WERI-Rb-1 (cell line): ENCODE measurements around the gene INAFM2.

Experiments used
- DNase-seq: peaks from one replicate; pipeline ENCODE4 v3.0.0-alpha.2; 2020
- H3K27ac ChIP-seq: fragments of 250-450 bp; sonication (Bioruptor Pico); 2 replicates; pipeline ENCODE4 v1.5.1; 2020; ENCODE audit warnings: mild to moderate bottlenecking, moderate library complexity
- H3K27me3 ChIP-seq: fragments of 250-450 bp; sonication (Bioruptor Pico); 2 replicates; pipeline ENCODE4 v1.5.1; 2021; ENCODE audit warnings: mild to moderate bottlenecking, low read depth, moderate library complexity; ENCODE audit not compliant: insufficient read depth, severe bottlenecking
- H3K36me3 ChIP-seq: fragments of 250-450 bp; sonication (Bioruptor Pico); 2 replicates; pipeline ENCODE4 v1.5.1; 2020; ENCODE audit warnings: mild to moderate bottlenecking, moderate library complexity
- H3K4me3 ChIP-seq: 2 replicates; pipeline ENCODE4 v1.5.1; 2011; ENCODE audit warnings: low read depth, mild to moderate bottlenecking, control low read depth, low read length
- H3K9me3 ChIP-seq: fragments of 250-450 bp; sonication (Bioruptor Pico); 2 replicates; pipeline ENCODE4 v1.5.1; 2021; ENCODE audit warnings: mild to moderate bottlenecking, moderate library complexity; ENCODE audit not compliant: severe bottlenecking
- TF ChIP-seq, protein P1 (sequence below): IDR thresholded peaks from 2 replicates; pipeline ENCODE4 v1.5.1; 2011; ENCODE audit warnings: low read depth, mild to moderate bottlenecking, control low read depth, inconsistent platforms, low read length

INAFM2 gene

DNA sequence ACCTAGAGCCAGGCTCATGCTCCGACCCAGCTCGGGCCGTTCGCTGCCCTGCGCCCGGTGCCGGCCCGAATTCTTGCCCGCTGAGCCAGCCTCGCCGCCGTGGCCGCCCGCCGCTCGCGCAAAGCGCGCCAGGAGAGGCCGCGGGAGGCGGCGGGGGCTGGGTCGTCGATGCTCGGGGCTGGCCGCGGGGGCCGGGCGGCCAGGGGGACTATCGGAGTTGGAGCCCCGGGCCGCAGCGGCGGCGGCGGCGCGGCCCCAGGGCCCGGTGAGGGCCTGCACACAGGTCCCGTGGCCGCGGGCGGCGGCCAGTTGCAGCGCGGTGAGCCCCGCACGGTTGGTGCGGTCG, 41.7 kb upstream of the INAFM2 start:
- no peak overlapping the region for H3K4me3 ChIP-seq

DNA sequence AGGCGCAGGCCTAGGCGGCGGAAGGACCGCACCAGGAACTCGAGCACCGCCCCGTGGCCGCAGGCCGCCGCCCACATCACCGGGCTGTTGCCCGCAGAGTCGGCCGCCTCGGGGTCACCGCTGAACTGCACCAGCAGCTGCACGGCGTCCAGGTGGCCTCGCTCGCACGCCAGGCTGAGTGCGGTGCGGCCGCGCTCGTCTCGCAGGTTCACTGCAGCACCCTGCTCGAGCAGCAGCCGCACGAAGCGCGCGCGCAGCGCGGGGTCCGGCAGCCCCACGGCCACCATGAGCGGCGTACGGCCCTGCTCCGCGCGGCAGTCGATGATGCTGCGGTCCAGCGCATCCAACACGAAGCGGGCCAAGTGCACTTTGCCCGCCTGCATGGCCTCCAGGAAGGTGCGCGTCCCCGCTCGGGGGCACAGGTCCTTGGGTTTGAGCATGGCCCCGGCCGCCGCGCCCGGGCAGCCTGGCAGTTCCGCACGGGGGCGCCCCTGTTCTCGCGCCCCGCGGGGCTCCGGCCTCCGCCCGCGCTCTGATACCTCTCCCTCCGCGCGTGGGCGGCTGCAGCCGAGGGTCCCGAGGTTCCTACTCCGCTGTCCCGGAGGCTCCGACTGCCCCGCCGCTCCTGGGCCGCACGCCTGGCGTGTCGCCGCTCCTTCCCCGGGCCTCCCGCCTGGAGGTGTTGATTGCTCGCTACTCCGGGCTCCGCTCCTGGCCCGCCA, 41.2 kb upstream of the INAFM2 start:
- TF ChIP-seq, protein P1, sequence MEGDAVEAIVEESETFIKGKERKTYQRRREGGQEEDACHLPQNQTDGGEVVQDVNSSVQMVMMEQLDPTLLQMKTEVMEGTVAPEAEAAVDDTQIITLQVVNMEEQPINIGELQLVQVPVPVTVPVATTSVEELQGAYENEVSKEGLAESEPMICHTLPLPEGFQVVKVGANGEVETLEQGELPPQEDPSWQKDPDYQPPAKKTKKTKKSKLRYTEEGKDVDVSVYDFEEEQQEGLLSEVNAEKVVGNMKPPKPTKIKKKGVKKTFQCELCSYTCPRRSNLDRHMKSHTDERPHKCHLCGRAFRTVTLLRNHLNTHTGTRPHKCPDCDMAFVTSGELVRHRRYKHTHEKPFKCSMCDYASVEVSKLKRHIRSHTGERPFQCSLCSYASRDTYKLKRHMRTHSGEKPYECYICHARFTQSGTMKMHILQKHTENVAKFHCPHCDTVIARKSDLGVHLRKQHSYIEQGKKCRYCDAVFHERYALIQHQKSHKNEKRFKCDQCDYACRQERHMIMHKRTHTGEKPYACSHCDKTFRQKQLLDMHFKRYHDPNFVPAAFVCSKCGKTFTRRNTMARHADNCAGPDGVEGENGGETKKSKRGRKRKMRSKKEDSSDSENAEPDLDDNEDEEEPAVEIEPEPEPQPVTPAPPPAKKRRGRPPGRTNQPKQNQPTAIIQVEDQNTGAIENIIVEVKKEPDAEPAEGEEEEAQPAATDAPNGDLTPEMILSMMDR = peak; percentile 61
- H3K36me3 ChIP-seq = peaks cover 2% of the 10 kb centered on the region; the same call in 1 of the 2 replicates
- no peaks in the 10 kb centered on the region for H3K9me3 ChIP-seq
- H3K27ac ChIP-seq = peak overlapping the region; percentile 79
- DNase-seq = peak; percentile 69
- no peaks in the 10 kb centered on the region for H3K27me3 ChIP-seq
- peak overlapping the region; percentile 53 for H3K4me3 ChIP-seq

More for the DNA sequence above, 41.7 kb upstream of the INAFM2 start:
- DNase-seq = no peak
- peak overlapping the region; percentile 77 for H3K27ac ChIP-seq
- H3K36me3 ChIP-seq = peaks cover 2% of the 10 kb centered on the region; the same call in 1 of the 2 replicates
- TF ChIP-seq, protein P1 = no peak
- no peaks in the 10 kb centered on the region for H3K27me3 ChIP-seq
- no peaks in the 10 kb centered on the region for H3K9me3 ChIP-seq

GRCh38 chr15:40282869-40283614, 40.5 kb upstream of the INAFM2 start, which contains the start of gene ANKRD63:
ANKRD63 (minus strand) TSS chr15:40283064; CDS start chr15:40282586, 478 bp downstream.
- H3K27me3 ChIP-seq = no peaks in the 10 kb centered on the region
- peak within 1 kb of the TSS; percentile 79 for H3K27ac ChIP-seq
- DNase-seq = peak; percentile 49
- H3K9me3 ChIP-seq = no peaks in the 10 kb centered on the region
- peak within 1 kb of the TSS; percentile 53 for H3K4me3 ChIP-seq
- TF ChIP-seq, protein P1 = no peak
- H3K36me3 ChIP-seq = peaks cover 2% of the 10 kb centered on the region; the same call in 1 of the 2 replicates

DNA sequence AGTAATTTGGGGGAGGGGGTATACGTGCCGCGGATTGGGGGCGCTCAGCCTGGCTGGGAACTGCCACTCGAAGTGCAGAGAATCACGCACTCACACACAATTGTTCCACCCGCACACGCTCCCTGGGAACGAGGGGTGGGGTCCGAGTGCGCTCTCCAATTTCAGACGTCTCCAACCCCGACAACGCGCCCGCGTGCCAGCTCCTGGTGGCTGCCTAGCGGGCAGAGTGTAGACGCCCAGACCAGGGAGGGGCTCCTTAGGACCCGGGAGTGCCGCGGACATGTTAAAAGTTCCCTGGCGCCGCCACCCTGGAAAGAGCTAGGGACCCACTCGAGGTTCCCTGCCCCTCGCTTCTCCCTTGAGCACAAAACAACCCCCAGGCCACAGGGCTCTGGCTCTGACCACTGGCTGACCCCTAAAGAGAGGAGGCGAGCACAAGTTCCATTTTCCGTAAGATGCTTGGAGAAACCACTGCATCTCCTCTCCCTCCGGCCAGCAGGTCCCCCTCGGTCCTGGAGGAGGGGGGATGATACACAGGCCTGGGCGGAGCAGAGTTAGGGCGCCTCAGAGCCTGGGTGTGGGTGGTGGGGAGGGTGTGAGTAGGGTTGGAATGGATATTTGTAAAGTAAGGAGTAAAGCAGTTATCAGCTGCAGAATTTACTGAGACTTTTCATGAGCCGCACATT, 39.7 kb upstream of the INAFM2 start:
- TF ChIP-seq, protein P1 = no peak
- Histone ChIP-seq H3K9me3 (no peaks in the 10 kb centered on the region), H3K27ac (no peak overlapping the region), H3K36me3 (peaks cover 2% of the 10 kb centered on the region; the same call in 1 of the 2 replicates), H3K27me3 (no peaks in the 10 kb centered on the region), H3K4me3 (no peak overlapping the region)
- DNase-seq = no peak

DNA sequence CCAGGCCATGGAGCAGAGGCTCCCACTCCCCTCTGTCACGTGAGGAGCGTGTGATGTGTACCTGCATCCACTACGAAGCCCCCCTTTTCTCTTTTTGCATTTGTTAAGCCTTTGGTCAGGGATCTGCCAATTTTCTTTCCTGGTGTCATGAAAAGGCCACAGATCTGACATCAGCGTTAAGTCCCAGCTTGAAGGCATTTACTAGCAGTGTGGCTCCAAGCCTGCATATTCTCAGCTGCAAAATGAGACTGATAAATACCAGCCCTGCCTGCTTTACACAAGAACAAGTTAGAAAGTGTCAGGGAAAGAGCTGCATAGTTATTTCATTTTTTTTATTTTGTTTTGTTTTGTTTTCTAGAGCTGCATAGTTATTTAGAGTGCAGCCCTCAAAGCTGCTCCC, 38.3 kb upstream of the INAFM2 start:
- Histone ChIP-seq H3K9me3 (no peaks in the 10 kb centered on the region), H3K27ac (no peak overlapping the region), H3K36me3 (peaks cover 2% of the 10 kb centered on the region; the same call in 1 of the 2 replicates), H3K27me3 (no peaks in the 10 kb centered on the region), H3K4me3 (no peak overlapping the region)
- no peak for DNase-seq
- TF ChIP-seq, protein P1 = no peak
